GM12878 (cell line): ENCODE results near the gene NPNT. TPM values are rescaled to one million over a fixed set of nuclear protein-coding genes. Genes with fewer than 3 reads are reported as not detected.

Experiments used
- ATAC-seq: fragments of 200-7000 bp; cut with Tn5 transposase; 3 replicates; pipeline ENCODE4 v1.9.1; 2020; ENCODE audit warnings: mild to moderate bottlenecking, moderate library complexity
- BruUV-seq: library from RNA; stranded (reverse); fragments of 400-500 nt; replicated peaks from 2 replicates; lab custom pipeline; 2021; lab: Mats Ljungman, UMichigan
- CTCF ChIA-PET: fragments of 300-600 bp; sonication (Branson Sonifier 250); formaldehyde crosslinking; extraction: SDS; loops from one replicate; lab custom pipeline; 2021; ENCODE audit warnings: inconsistent platforms; lab: Yijun Ruan, JAX
- POLR2A ChIA-PET: fragments of 350-600 bp; formaldehyde crosslinking; extraction: SDS; loops from one replicate; lab custom pipeline; 2021; ENCODE audit warnings: inconsistent platforms; lab: Charles Lee
- RAD21 ChIA-PET: fragments of 300-600 bp; sonication (Branson Sonifier 250); formaldehyde crosslinking; loops from one replicate; lab custom pipeline; 2023; ENCODE audit warnings: antibody characterized with exemption; ENCODE audit not compliant: unreplicated experiment; lab: Charles Lee
- SMC1A ChIA-PET: fragments of 300-600 bp; sonication (Branson Sonifier 250); formaldehyde crosslinking; loops from one replicate; lab custom pipeline; 2023; ENCODE audit not compliant: unreplicated experiment, uncharacterized antibody; lab: Charles Lee
- DNase-seq: peaks from one replicate; pipeline ENCODE4 v3.0.0-alpha.2; 2011; ENCODE audit warnings: low read depth, low spot score
- FAIRE-seq: peaks from 3 replicates; lab custom pipeline; 2011; peaks lifted over from hg19 to GRCh38; lab: Jason Lieb, UNC
- H2AFZ ChIP-seq: 2 replicates; pipeline ENCODE4 v1.6.0; 2011; ENCODE audit warnings: low read depth, low read length, control low read depth; ENCODE audit not compliant: control insufficient read depth
- H3K27ac ChIP-seq: 2 replicates; pipeline ENCODE4 v1.5.1; 2011; ENCODE audit warnings: control low read depth; ENCODE audit not compliant: control insufficient read depth, insufficient read depth
- H3K27me3 ChIP-seq, 2 experiments: replicated peaks in 1 of 2; 2 replicates each; pipeline versions ENCODE4 v1.6.0 to v1.6.1; 2011; ENCODE audit warnings: low read length in 1 of 2; ENCODE audit not compliant: control insufficient read depth in 2 of 2, insufficient read depth in 2 of 2
- H3K36me3 ChIP-seq, 2 experiments: 2 replicates each; pipeline ENCODE4 v1.5.1; 2011; ENCODE audit warnings: low read length in 1 of 2; ENCODE audit not compliant: control insufficient read depth in 2 of 2, insufficient read depth in 2 of 2
- H3K4me1 ChIP-seq: 2 replicates; pipeline ENCODE4 v1.6.1; 2011; ENCODE audit warnings: mild to moderate bottlenecking, low read length, moderate library complexity, mixed read lengths; ENCODE audit not compliant: control insufficient read depth, insufficient read depth
- H3K4me2 ChIP-seq: 2 replicates; pipeline ENCODE4 v1.6.0; 2011; ENCODE audit warnings: control low read depth; ENCODE audit not compliant: control insufficient read depth, insufficient read depth
- H3K4me3 ChIP-seq: fragments of 200-600 bp; sonication (generic); 2 replicates; pipeline ENCODE4 v1.5.1; 2016
- H3K79me2 ChIP-seq: 2 replicates; pipeline ENCODE4 v1.6.0; 2011; ENCODE audit warnings: low read length; ENCODE audit not compliant: control insufficient read depth, insufficient read depth
- H3K9ac ChIP-seq: 2 replicates; pipeline ENCODE4 v1.8.0; 2011; ENCODE audit warnings: low read length, control low read depth, mixed read lengths; ENCODE audit not compliant: control insufficient read depth, insufficient read depth
- H3K9me3 ChIP-seq: replicated peaks from 3 replicates; pipeline ENCODE4 v1.5.1; 2011; ENCODE audit warnings: mild to moderate bottlenecking, low read length; ENCODE audit not compliant: control insufficient read depth, insufficient read depth
- H4K20me1 ChIP-seq: 2 replicates; pipeline ENCODE4 v1.6.0; 2011; ENCODE audit not compliant: control insufficient read depth, insufficient read depth
- BHLHE40 ChIP-seq, 2 experiments: fragments of 450-650 bp in 1 of 2; IDR thresholded peaks; 2 replicates each; pipeline ENCODE4 v1.6.1; 2011 to 2017; ENCODE audit warnings: low read depth in 2 of 2, borderline replicate concordance in 1 of 2, improper control_type of control experiment in 1 of 2, low read length in 1 of 2, mild to moderate bottlenecking in 1 of 2
- CHD4 ChIP-seq: fragments of 200-600 bp; sonication (generic); IDR thresholded peaks from 2 replicates; pipeline ENCODE4 v1.6.1; 2016; ENCODE audit warnings: mild to moderate bottlenecking
- PAX5 ChIP-seq: IDR thresholded peaks from 2 replicates; pipeline ENCODE4 v1.6.1; 2011; ENCODE audit warnings: low read depth, low read length, borderline replicate concordance
- RFX5 ChIP-seq: IDR thresholded peaks from 2 replicates; pipeline ENCODE4 v1.6.1; 2011; ENCODE audit warnings: low read depth, low read length, improper control_type of control experiment
- WGBS: methylation state at CpG from one replicate; pipeline ENCODE4 v1.1.6; 2016; ENCODE audit warnings: low lambda C conversion rate; ENCODE audit not compliant: insufficient replicate concordance, insufficient coverage; ENCODE audit errors: missing lambda C conversion rate; 5-methylcytosine and 5-hydroxymethylcytosine counted together
- in situ Hi-C: fragments of 300-500 bp; cut with MboI; formaldehyde crosslinking; loops from 9 replicates; pipeline ENCODE4 v1.14.3; 2018; ENCODE audit warnings: mixed read lengths
- intact Hi-C: fragments of 100-400 bp; cut with micrococcal nuclease; formaldehyde crosslinking; loops from one replicate; pipeline ENCODE4 v1.14.2; 2022; ENCODE audit not compliant: unreplicated experiment
- polyA plus RNA-seq, 11 experiments: library from polyadenylated mRNA; depleted of rRNA in 4 of 11; unstranded in 6 of 11; stranded (reverse) in 5 of 11; fragments of >200 nt; fragmentation: Nextera tagmentation in 4 of 11; fragmentation: Illumina TruSeq in 1 of 11; extraction: Ambion mirVana in 4 of 11; extraction: Trizol in 1 of 11; gene quantifications; 1 replicate in 1 of 11; 2 replicates in 10 of 11; pipeline versions ENCODE4 v1.2.1 to v1.2.3, GENCODE V29; 2011 to 2016; ENCODE audit warnings: inconsistent platforms in 2 of 11, missing spikeins in 2 of 11, low read depth in 1 of 11
- total RNA-seq, 4 experiments: library from RNA; depleted of rRNA in 3 of 4; stranded (reverse); fragments of >200 nt in 3 of 4; fragmentation: Illumina TruSeq in 1 of 4; extraction: Trizol in 1 of 4; gene quantifications; 2 replicates each; pipeline versions ENCODE4 v1.2.1 to v1.2.3, GENCODE V29; 2013 to 2021
- TF ChIP-seq, protein P1 (sequence below): IDR thresholded peaks from 2 replicates; pipeline ENCODE4 v1.6.1; 2012; ENCODE audit warnings: mild to moderate bottlenecking, low read depth, low read length
- TF ChIP-seq, protein P2 (sequence below): IDR thresholded peaks from 2 replicates; pipeline ENCODE4 v1.6.1; 2012; ENCODE audit warnings: low read depth, low read length, improper control_type of control experiment
- TF ChIP-seq, protein P3 (sequence below): IDR thresholded peaks from 2 replicates; pipeline ENCODE4 v1.6.1; 2012; ENCODE audit warnings: low read length, inconsistent platforms
- TF ChIP-seq, protein P4 (sequence below): fragments of 450-650 bp; IDR thresholded peaks from 2 replicates; pipeline ENCODE4 v1.6.1; 2014; ENCODE audit warnings: mild to moderate bottlenecking

NPNT gene
- total and polyA plus RNA-seq, 10 of the 15 experiments (the other 5 are each of a cell fraction or from before 2014, with no cell fraction given), result 0.18 to 70.5 (median 54.1) TPM

DNA sequence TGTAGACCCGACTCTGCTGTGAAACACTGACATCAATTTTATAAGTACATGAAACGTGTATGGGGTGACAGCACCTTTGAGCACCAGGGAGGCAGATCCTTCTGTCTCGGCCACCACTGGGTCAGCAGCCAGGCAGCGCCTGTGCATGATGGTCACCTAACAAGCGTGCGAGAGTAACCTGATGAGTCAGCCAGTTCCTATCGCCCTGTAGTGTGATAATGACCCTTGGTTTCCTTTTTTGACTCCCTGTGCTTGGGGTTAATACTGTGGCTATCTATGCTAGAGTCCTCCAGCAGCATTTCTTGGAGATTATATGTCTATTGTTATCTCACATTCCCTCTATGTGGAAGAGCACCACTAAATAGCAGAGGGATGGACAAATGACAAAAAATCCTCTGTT lies 101.6 kb downstream of the NPNT start:
- ChIA-PET CTCF (no interaction called here), RAD21 (no interaction called here), SMC1A (no interaction called here), POLR2A (no interaction called here)
- WGBS, result 21% methylated on average over 7 of the region's 7 CpGs
- Histone ChIP-seq H3K9ac (no peak overlapping the region), H3K27ac (no peak overlapping the region), H3K4me3 (no peak overlapping the region), H3K27me3 (no peaks in the 10 kb centered on the region), H3K79me2 (no peaks in the 10 kb centered on the region), H2AFZ (no peak overlapping the region), H3K4me2 (no peak overlapping the region), H3K9me3 (no peaks in the 10 kb centered on the region), H3K36me3 (no peaks in the 10 kb centered on the region), H4K20me1 (no peaks in the 10 kb centered on the region), H3K4me1 (no peaks in the 10 kb centered on the region)
- no peak for TF ChIP-seq RFX5
- DNase-seq (no peak), FAIRE-seq (no peak), ATAC-seq (no peak)
- no TSS peak for BruUV-seq
- in situ Hi-C loops, result no loop called here
- intact Hi-C loops, result no loop called here

DNA sequence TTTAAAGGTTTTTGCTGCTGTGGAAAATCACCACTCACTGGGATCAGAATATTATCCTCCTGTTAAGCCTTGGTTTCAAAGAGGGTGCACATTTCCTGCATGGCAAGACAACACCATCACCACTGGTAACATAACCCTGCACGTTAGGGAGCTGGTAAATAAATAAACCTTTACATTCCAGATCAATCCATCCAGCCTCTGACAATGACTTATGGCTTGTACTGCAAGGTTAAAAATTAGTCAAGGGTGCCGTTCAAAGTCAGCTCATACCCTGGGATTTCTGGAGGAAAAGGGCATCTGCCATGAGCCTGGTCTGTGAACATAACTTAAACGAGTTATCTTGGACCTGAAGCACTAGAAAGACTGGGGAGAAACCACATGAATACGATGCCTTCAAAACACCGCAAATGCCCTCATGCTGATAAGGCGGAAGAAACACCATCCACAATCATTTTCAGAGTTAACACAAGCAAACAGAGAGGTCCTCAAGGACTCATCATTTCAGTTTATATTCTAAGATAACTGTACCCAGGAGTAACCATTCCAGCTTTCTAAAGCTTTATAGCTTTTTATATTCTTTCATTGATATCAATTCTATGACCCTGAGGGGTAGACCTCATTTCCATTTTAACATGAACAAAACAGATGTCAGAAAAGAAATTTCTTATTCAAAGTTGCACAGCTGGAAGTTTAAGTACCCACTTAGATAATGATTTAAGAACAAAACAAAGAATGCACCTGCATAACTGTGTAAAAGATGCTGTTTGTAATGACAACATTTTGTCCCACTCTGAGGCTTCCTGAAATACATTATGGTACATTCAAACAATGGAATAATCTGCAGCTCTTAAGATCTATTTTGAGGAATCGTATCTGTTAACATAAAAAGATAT lies 103.1 kb downstream of the NPNT start:
- Histone ChIP-seq H3K36me3 (no peaks in the 10 kb centered on the region), H3K27me3 (no peaks in the 10 kb centered on the region), H3K27ac (no peak overlapping the region), H3K4me3 (no peak overlapping the region), H3K9me3 (no peaks in the 10 kb centered on the region), H3K79me2 (no peaks in the 10 kb centered on the region), H3K9ac (no peak overlapping the region), H3K4me2 (no peak overlapping the region), H2AFZ (no peak overlapping the region), H3K4me1 (no peaks in the 10 kb centered on the region), H4K20me1 (no peaks in the 10 kb centered on the region)
- no peak for DNase-seq
- CTCF ChIA-PET, result interaction anchor here (1.2 kb wide), 1 partner anchor 11 kb away, joined by 3 read pairs; no protein-coding TSS in a partner anchor
- SMC1A ChIA-PET, result interaction anchor here (0.7 kb wide), 1 partner anchor 1787 kb away, joined by 3 read pairs; no protein-coding TSS in a partner anchor
- no peak for FAIRE-seq
- in situ Hi-C loops (no loop called here), intact Hi-C loops (no loop called here)
- ATAC-seq, result no peak
- RAD21 ChIA-PET, result no interaction called here
- POLR2A ChIA-PET, result no interaction called here
- WGBS, result 56% methylated on average over 7 of the region's 7 CpGs
- no TSS peak for BruUV-seq
- TF ChIP-seq PAX5, result no peak
- TF ChIP-seq, protein P1, sequence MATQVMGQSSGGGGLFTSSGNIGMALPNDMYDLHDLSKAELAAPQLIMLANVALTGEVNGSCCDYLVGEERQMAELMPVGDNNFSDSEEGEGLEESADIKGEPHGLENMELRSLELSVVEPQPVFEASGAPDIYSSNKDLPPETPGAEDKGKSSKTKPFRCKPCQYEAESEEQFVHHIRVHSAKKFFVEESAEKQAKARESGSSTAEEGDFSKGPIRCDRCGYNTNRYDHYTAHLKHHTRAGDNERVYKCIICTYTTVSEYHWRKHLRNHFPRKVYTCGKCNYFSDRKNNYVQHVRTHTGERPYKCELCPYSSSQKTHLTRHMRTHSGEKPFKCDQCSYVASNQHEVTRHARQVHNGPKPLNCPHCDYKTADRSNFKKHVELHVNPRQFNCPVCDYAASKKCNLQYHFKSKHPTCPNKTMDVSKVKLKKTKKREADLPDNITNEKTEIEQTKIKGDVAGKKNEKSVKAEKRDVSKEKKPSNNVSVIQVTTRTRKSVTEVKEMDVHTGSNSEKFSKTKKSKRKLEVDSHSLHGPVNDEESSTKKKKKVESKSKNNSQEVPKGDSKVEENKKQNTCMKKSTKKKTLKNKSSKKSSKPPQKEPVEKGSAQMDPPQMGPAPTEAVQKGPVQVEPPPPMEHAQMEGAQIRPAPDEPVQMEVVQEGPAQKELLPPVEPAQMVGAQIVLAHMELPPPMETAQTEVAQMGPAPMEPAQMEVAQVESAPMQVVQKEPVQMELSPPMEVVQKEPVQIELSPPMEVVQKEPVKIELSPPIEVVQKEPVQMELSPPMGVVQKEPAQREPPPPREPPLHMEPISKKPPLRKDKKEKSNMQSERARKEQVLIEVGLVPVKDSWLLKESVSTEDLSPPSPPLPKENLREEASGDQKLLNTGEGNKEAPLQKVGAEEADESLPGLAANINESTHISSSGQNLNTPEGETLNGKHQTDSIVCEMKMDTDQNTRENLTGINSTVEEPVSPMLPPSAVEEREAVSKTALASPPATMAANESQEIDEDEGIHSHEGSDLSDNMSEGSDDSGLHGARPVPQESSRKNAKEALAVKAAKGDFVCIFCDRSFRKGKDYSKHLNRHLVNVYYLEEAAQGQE, result no peak
- TF ChIP-seq, protein P2, sequence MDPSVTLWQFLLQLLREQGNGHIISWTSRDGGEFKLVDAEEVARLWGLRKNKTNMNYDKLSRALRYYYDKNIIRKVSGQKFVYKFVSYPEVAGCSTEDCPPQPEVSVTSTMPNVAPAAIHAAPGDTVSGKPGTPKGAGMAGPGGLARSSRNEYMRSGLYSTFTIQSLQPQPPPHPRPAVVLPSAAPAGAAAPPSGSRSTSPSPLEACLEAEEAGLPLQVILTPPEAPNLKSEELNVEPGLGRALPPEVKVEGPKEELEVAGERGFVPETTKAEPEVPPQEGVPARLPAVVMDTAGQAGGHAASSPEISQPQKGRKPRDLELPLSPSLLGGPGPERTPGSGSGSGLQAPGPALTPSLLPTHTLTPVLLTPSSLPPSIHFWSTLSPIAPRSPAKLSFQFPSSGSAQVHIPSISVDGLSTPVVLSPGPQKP, result no peak
- no peak for TF ChIP-seq CHD4
- TF ChIP-seq, protein P3, sequence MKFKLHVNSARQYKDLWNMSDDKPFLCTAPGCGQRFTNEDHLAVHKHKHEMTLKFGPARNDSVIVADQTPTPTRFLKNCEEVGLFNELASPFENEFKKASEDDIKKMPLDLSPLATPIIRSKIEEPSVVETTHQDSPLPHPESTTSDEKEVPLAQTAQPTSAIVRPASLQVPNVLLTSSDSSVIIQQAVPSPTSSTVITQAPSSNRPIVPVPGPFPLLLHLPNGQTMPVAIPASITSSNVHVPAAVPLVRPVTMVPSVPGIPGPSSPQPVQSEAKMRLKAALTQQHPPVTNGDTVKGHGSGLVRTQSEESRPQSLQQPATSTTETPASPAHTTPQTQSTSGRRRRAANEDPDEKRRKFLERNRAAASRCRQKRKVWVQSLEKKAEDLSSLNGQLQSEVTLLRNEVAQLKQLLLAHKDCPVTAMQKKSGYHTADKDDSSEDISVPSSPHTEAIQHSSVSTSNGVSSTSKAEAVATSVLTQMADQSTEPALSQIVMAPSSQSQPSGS, result no peak
- TF ChIP-seq, protein P4, sequence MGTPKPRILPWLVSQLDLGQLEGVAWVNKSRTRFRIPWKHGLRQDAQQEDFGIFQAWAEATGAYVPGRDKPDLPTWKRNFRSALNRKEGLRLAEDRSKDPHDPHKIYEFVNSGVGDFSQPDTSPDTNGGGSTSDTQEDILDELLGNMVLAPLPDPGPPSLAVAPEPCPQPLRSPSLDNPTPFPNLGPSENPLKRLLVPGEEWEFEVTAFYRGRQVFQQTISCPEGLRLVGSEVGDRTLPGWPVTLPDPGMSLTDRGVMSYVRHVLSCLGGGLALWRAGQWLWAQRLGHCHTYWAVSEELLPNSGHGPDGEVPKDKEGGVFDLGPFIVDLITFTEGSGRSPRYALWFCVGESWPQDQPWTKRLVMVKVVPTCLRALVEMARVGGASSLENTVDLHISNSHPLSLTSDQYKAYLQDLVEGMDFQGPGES, result no peak
- TF ChIP-seq BHLHE40 (IDR thresholded peaks at IDR 0.05; ENCODE audit: borderline replicate concordance in 1 of 2, low read depth in 2 of 2, low read length in 1 of 2), result no peak
